Neural cell (in vitro differentiated cells): ENCODE data around the gene NHERF1.

Source experiments
- EP300 ChIP-seq: fragments of 450-650 bp; conservative IDR thresholded peaks from 2 replicates; pipeline ENCODE4 v1.6.1; 2014; ENCODE audit warnings: antibody characterized with exemption, mild to moderate bottlenecking, moderate library complexity; ENCODE audit not compliant: poor library complexity, severe bottlenecking
- EZH2 ChIP-seq: fragments of 200-600, 300-800 bp; shearing (Covaris generic), sonication (generic); IDR thresholded peaks from 2 replicates; pipeline ENCODE4 v1.6.1; 2014; ENCODE audit warnings: antibody characterized with exemption, low read length, borderline replicate concordance, mild to moderate bottlenecking; ENCODE audit not compliant: insufficient read depth, poor library complexity, severe bottlenecking
- POLR2AphosphoS5 ChIP-seq: IDR thresholded peaks from 2 replicates; pipeline ENCODE4 v1.6.1; 2012
- RAD21 ChIP-seq: fragments of 450-650 bp; conservative IDR thresholded peaks from 2 replicates; pipeline ENCODE4 v1.6.1; 2014; ENCODE audit warnings: antibody characterized with exemption, mild to moderate bottlenecking, moderate library complexity
- SMC3 ChIP-seq: fragments of 450-650 bp; conservative IDR thresholded peaks from 2 replicates; pipeline ENCODE4 v1.6.1; 2014; ENCODE audit warnings: antibody characterized with exemption, mild to moderate bottlenecking, moderate library complexity; ENCODE audit not compliant: poor library complexity
- TF ChIP-seq, protein P1 (sequence below): fragments of 450-650 bp; IDR thresholded peaks from 2 replicates; pipeline ENCODE4 v1.5.1; 2014; ENCODE audit warnings: antibody characterized with exemption, mild to moderate bottlenecking, moderate library complexity; ENCODE audit not compliant: poor library complexity, severe bottlenecking

DNA sequence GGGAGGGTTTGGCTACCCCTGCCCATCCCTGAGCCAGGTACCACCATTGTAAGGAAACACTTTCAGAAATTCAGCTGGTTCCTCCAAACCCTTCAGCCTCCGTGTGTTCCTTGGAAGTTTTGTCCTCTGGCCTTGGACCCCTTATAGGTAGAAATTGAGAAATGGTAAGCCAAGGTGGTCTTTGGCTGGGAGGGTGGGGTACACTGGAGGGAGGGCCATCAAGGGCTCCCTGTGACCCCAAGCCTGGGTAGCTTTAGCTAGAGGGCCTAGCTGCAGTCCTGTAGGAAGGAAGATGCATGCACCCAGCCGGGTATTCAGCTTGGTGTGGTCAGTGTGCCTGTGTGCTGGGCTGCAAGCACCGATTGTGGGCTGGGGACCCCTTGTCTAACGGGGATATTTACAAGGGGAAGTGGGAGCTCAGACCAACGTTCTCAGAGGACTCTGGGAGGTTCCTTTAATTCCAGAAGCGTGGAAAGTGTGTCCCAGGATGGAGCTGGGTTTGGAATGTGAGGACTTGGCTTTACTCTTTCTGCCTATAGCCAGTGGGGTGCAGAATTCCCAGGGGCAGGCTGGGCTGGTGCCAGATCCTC is 20.9 kb downstream of the NHERF1 start:
- TF ChIP-seq, protein P1, sequence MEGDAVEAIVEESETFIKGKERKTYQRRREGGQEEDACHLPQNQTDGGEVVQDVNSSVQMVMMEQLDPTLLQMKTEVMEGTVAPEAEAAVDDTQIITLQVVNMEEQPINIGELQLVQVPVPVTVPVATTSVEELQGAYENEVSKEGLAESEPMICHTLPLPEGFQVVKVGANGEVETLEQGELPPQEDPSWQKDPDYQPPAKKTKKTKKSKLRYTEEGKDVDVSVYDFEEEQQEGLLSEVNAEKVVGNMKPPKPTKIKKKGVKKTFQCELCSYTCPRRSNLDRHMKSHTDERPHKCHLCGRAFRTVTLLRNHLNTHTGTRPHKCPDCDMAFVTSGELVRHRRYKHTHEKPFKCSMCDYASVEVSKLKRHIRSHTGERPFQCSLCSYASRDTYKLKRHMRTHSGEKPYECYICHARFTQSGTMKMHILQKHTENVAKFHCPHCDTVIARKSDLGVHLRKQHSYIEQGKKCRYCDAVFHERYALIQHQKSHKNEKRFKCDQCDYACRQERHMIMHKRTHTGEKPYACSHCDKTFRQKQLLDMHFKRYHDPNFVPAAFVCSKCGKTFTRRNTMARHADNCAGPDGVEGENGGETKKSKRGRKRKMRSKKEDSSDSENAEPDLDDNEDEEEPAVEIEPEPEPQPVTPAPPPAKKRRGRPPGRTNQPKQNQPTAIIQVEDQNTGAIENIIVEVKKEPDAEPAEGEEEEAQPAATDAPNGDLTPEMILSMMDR: no peak
- no peak for TF ChIP-seq EP300
- no peak for TF ChIP-seq SMC3
- no peak for TF ChIP-seq POLR2AphosphoS5
- TF ChIP-seq RAD21: no peak
- TF ChIP-seq EZH2: no peak
